Spleen (tissue), 11 donors: ENCODE measurements around the gene HOXC12. TPM values are rescaled to one million over a fixed set of nuclear protein-coding genes. Genes with fewer than 3 reads are reported as not detected.
A peak's percentile ranks its signal among the peaks of the same experiment; 100 is the strongest.

Experiments
- DNase-seq: peaks from one replicate; pipeline ENCODE4 v3.0.0-alpha.2; 2020
- H3K27ac ChIP-seq, 8 donors: fragments of 200-600 bp; sonication (generic) in 7 of 8; 1 replicate in 4 of 8; 2 replicates in 4 of 8; pipeline versions ENCODE4 v1.5.0 to v1.8.0; 2016 to 2021; ENCODE audit warnings: inconsistent platforms in 4 of 8, mild to moderate bottlenecking in 4 of 8, moderate library complexity in 1 of 8
- H3K27me3 ChIP-seq, 7 donors: fragments of 200-600 bp; sonication (generic) in 6 of 7; replicated peaks in 1 of 7; 1 replicate in 4 of 7; 2 replicates in 3 of 7; pipeline versions ENCODE4 v1.5.0 to v1.8.0; 2016 to 2021; ENCODE audit warnings: inconsistent platforms in 3 of 7, mild to moderate bottlenecking in 1 of 7
- H3K36me3 ChIP-seq, 6 donors: fragments of 200-600 bp; sonication (generic) in 5 of 6; 1 replicate in 4 of 6; 2 replicates in 2 of 6; pipeline versions ENCODE4 v1.5.0 to v1.8.0; 2016 to 2021; ENCODE audit warnings: inconsistent platforms in 2 of 6
- H3K4me1 ChIP-seq, 6 donors: fragments of 200-600 bp; sonication (generic) in 5 of 6; 1 replicate in 3 of 6; 2 replicates in 3 of 6; pipeline versions ENCODE4 v1.5.0 to v1.8.0; 2016 to 2021; ENCODE audit warnings: inconsistent platforms in 3 of 6
- H3K4me3 ChIP-seq, 8 donors: fragments of 200-600 bp; sonication (generic) in 7 of 8; 1 replicate in 4 of 8; 2 replicates in 4 of 8; pipeline versions ENCODE4 v1.5.0 to v1.8.0; 2016 to 2021; ENCODE audit warnings: inconsistent platforms in 4 of 8, mild to moderate bottlenecking in 4 of 8, moderate library complexity in 2 of 8
- H3K9me3 ChIP-seq, 8 donors: fragments of 200-600 bp; sonication (generic) in 7 of 8; 1 replicate in 4 of 8; 2 replicates in 4 of 8; pipeline versions ENCODE4 v1.5.0 to v1.8.0; 2016 to 2021; ENCODE audit warnings: inconsistent platforms in 4 of 8
- CTCF ChIP-seq, 11 experiments: fragments of 200-600 bp in 7 of 11; fragments of 450-650 bp in 4 of 11; sonication (generic) in 4 of 11; IDR thresholded peaks in 8 of 11; conservative IDR thresholded peaks in 3 of 11; 1 replicate in 7 of 11; 2 replicates in 4 of 11; pipeline versions ENCODE4 v1.4.0 to v1.8.0; 2016 to 2021; ENCODE audit warnings: antibody characterized with exemption in 11 of 11, inconsistent platforms in 4 of 11, mild to moderate bottlenecking in 1 of 11
- POLR2A ChIP-seq, 3 donors: fragments of 450-650 bp; IDR thresholded peaks; one replicate each; pipeline ENCODE4 v1.5.1; 2017; ENCODE audit warnings: antibody characterized with exemption in 3 of 3, mild to moderate bottlenecking in 1 of 3
- POLR2AphosphoS5 ChIP-seq, 3 donors: sonication (generic); formaldehyde crosslinking; IDR thresholded peaks; one replicate each; pipeline ENCODE4 v1.5.1; 2017; ENCODE audit warnings: antibody characterized with exemption in 3 of 3
- WGBS, 5 donors: extraction: QIAGEN DNeasy Blood & Tissue Kit in 3 of 5; methylation state at CpG; one replicate each; pipeline versions ENCODE4 v1.1.5 to v1.1.7; 2013 to 2018; 5-methylcytosine and 5-hydroxymethylcytosine counted together
- intact Hi-C: fragments of 100-400 bp; cut with DNase I; formaldehyde crosslinking; loops from one replicate; pipeline ENCODE4 v1.15.0; 2023; ENCODE audit warnings: low total_unique reads
- polyA plus RNA-seq, 3 donors: library from polyadenylated mRNA; stranded (reverse); fragments of 200-250 nt; gene quantifications; one replicate each; pipeline ENCODE4 v1.2.1, GENCODE V29; 2013
- total RNA-seq, 7 donors: library from RNA; depleted of rRNA in 3 of 7; stranded (reverse); fragments of >200 nt in 3 of 7; fragmentation: NEBNext Ultra II Directional in 4 of 7; extraction: Animal tissue kit (Norgen Biotek cat#: 25700) in 4 of 7; gene quantifications; one replicate each; pipeline versions ENCODE4 v1.1.0 to v1.2.1, GENCODE V29; 2016 to 2021
- donor health status: healthy with polysubstance abuse.
- donor health status: DM: no; HTN: no; CAD: no; lungs with moderate emphysema.
- donor health status: DM: no; HTN: no; CAD: no.
- donor health status: Bipolar disorder and iron deficiency.
- donor health status: healthy.
- donor health status: DM: no; HTN: no; CAD: no.
- donor health status: DM: yes; HTN: yes; CAD: no.

HOXC12 gene
- total and polyA plus RNA-seq, 10 donors: not detected

DNA sequence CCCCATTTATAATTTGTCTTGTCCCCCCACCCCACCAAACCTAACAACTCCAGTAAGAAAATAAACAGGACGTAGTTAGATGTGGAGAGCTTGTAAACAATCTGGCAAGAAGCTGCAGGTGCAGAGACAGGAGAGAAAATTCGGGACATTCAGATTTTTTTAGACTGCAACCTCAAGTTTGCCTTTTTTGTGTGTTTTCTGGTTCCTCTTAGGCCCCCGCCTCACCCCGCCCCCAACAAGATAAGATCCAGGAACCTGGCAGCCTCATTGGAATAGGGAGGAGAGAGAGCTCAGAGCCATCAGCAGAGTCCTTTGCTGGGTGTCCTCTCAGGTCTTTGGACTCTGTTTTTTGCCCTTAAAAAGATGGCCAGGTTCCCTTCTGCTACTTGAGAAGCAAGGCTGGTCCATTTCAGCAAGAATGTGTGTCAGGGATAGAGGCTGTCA is 33.1 kb downstream of the HOXC12 start:
- no peak for DNase-seq
- peaks cover 13 to 48% (median 33%) of the 10 kb centered on the region in 6 donors for H3K4me1 ChIP-seq
- no peaks in the 10 kb centered on the region for H3K36me3 ChIP-seq
- H3K27ac ChIP-seq: no peak overlapping the region
- peaks cover 0 to 12% (median 0%) of the 10 kb centered on the region in 8 donors for H3K9me3 ChIP-seq
- H3K27me3 ChIP-seq: peaks cover 29 to 100% (median 100%) of the 10 kb centered on the region in 7 donors
- intact Hi-C loops: no loop called here
- TF ChIP-seq POLR2AphosphoS5 (IDR thresholded peaks at IDR 0.05) (no peak), POLR2A (IDR thresholded peaks at IDR 0.05) (no peak), CTCF (IDR thresholded peaks at IDR 0.05 in 8 of 11, conservative IDR thresholded peaks at IDR 0.05 in 3 of 11) (no peak)
- H3K4me3 ChIP-seq: no peak overlapping the region
- WGBS, 5 donors: 6 to 16% (median 13%) methylated on average over 4 of the region's 4 CpGs

DNA sequence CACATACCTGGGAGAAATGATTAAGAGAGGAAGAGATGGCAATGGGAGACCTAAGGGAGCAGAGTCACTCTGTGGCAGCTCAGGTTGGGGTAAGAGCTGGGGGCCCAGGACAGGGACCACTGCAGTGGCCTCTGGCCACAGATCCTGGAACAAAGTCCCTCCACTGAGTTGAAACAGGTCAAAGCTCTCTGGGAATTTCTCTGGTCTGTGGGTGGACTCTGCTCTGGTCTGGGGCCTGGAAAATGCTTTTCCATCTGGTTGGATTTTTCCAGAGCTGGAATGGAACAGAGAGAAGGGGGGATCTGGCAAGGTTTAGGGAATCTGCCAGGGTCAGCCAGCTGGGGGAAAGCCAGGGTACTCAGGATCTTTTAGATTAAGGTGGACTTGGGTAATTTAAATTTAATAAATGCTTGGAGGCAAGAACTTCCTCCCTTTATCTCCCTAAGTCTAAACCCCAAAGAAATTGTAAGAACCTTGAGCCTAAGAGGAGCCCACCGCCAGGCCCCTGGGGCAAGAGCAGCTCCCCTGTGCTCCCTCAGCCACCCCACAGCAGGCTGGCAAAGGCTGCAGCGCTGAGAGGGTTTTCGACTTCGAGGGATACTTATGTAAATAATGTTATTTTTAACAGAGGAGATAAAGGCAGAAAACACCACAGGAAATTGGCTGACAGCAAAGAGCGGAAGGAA is 34.0 kb downstream of the HOXC12 start:
- H3K4me1 ChIP-seq: peaks cover 13 to 43% (median 31%) of the 10 kb centered on the region in 6 donors
- peaks cover 25 to 100% (median 100%) of the 10 kb centered on the region in 7 donors for H3K27me3 ChIP-seq
- intact Hi-C loops: no loop called here
- no peak overlapping the region for H3K27ac ChIP-seq
- peaks cover 0 to 12% (median 0%) of the 10 kb centered on the region in 8 donors for H3K9me3 ChIP-seq
- no peak for TF ChIP-seq POLR2AphosphoS5 (IDR thresholded peaks at IDR 0.05)
- TF ChIP-seq POLR2A (IDR thresholded peaks at IDR 0.05): no peak
- no peak for TF ChIP-seq CTCF (IDR thresholded peaks at IDR 0.05 in 8 of 11, conservative IDR thresholded peaks at IDR 0.05 in 3 of 11)
- H3K4me3 ChIP-seq: peak overlapping the region in 1 of 8 donors; percentile 22
- 2 to 8% (median 7%) methylated on average over 5 of the region's 5 CpGs for WGBS, 5 donors
- no peak for DNase-seq
- no peaks in the 10 kb centered on the region for H3K36me3 ChIP-seq

DNA sequence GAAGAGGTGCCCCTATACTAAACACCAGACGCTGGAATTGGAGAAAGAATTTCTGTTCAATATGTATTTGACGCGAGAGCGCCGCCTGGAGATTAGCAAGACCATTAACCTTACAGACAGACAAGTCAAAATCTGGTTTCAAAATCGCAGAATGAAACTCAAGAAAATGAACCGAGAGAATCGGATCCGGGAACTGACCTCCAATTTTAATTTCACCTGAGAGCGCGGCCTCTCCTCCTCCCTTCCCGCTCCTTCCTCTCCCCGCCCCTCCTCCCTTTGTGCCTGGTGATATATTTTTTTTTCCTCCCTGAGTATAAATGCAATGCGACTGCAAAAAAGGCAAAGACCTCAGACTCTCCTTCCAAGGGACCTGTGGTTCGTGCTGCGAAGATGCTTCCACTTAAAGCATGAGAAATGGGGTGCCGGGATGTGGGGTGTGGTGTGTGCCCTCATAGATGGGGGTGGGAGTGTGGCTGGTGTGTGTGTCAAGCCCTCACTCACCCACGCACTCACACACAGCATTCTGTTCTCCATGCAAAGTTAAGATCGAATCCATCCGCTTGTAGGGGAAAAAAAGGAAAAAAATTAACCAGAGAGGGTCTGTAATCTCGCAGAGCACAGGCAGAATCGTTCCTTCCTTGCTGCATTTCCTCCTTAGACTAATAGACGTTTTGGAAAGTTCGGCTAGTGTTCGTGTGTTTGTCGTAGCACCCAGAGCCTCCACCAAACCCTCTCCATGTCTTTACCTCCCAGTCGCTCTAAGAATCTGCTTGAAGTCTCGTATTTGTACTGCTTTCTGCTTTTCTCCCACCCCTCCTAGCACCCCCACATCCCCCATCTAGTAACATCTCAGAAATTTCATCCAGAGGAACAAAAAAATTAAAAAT is 34.8 kb downstream of the HOXC12 start:
- H3K4me3 ChIP-seq: peak overlapping the region in 1 of 8 donors; percentile 22
- intact Hi-C loops: no loop called here

More for the DNA sequence above, 34.8 kb downstream of the HOXC12 start:
- Histone ChIP-seq H3K36me3 (no peaks in the 10 kb centered on the region), H3K27me3 (peaks cover 30 to 100% (median 100%) of the 10 kb centered on the region in 7 donors), H3K4me1 (peaks cover 14 to 43% (median 34%) of the 10 kb centered on the region in 6 donors), H3K27ac (no peak overlapping the region), H3K9me3 (peaks cover 0 to 9% (median 0%) of the 10 kb centered on the region in 8 donors)
- no peak for DNase-seq
- 3 to 6% (median 5%) methylated on average over 28 of the region's 28 CpGs for WGBS, 5 donors
- TF ChIP-seq CTCF (IDR thresholded peaks at IDR 0.05 in 8 of 11, conservative IDR thresholded peaks at IDR 0.05 in 3 of 11) (no peak), POLR2AphosphoS5 (IDR thresholded peaks at IDR 0.05) (no peak), POLR2A (IDR thresholded peaks at IDR 0.05) (no peak)
